Cardiac muscle cell (in vitro differentiated cells and primary cell): ENCODE measurements around the gene WDR82. TPM values are rescaled to one million over a fixed set of nuclear protein-coding genes. Genes with fewer than 3 reads are reported as not detected.

ENCODE experiments used
- DNase-seq, 2 donors: peaks; one replicate each; pipeline versions ENCODE4 v3.0.0 to v3.0.0-alpha.2; 2010 to 2017; ENCODE audit warnings: low read depth in 1 of 2, low spot score in 1 of 2
- H3K27ac ChIP-seq: fragments of 200-600 bp; sonication (generic); 2 replicates; pipeline ENCODE4 v1.5.1; 2016
- H3K27me3 ChIP-seq: fragments of 200-600 bp; sonication (generic); 2 replicates; pipeline ENCODE4 v1.6.0; 2016; ENCODE audit warnings: control low read depth
- H3K36me3 ChIP-seq: fragments of 200-600 bp; sonication (generic); 2 replicates; pipeline ENCODE4 v1.5.1; 2016; ENCODE audit warnings: control low read depth
- H3K4me1 ChIP-seq: fragments of 200-600 bp; sonication (generic); 2 replicates; pipeline ENCODE4 v1.8.1; 2017; ENCODE audit warnings: low read depth, mild to moderate bottlenecking, mixed run types
- H3K4me3 ChIP-seq: fragments of 200-600 bp; sonication (generic); 2 replicates; pipeline ENCODE4 v1.5.1; 2016; ENCODE audit warnings: mild to moderate bottlenecking
- H3K9me3 ChIP-seq: fragments of 200-600 bp; sonication (generic); 2 replicates; pipeline ENCODE4 v1.5.1; 2017; ENCODE audit warnings: low read depth, mild to moderate bottlenecking, control low read depth
- polyA plus RNA-seq: library from polyadenylated mRNA; unstranded; fragments of >200 nt; fragmentation: Nextera tagmentation; extraction: Ambion mirVana; gene quantifications from 2 replicates; pipeline ENCODE4 v1.2.1, GENCODE V29; 2016
- total RNA-seq: library from RNA; depleted of rRNA; stranded (reverse); fragments of >200 nt; gene quantifications from 2 replicates; pipeline ENCODE4 v1.2.3, GENCODE V29; 2016
- TF ChIP-seq, protein P1 (sequence below): IDR thresholded peaks from 2 replicates; pipeline ENCODE4 v1.5.1; 2012; ENCODE audit warnings: low read depth, mild to moderate bottlenecking, low read length

Gene WDR82
- total and polyA plus RNA-seq, 2 experiments from 2014 or later: 30.7 to 35.4 TPM

DNA sequence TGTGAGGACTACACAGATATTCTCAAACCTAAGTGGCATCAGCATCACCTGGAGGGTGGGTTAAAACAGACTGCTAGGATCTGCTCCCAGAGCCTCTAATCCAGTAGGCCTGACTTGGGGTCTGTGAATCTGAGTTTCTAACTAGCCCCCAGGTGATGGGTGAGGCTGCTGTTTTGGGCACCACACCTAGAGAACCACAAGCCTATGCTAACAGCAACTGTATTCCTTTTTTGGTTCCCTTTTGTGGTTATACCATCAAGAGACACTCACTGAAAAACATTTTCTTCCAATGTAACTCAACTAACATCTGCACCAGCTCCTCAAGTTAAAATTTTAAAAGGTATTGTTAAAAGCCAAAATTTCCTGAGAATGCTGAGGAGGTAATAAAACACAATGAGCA is 16.0 kb downstream of the WDR82 start:
- Histone ChIP-seq H3K27me3 (no peaks in the 10 kb centered on the region), H3K9me3 (no peaks in the 10 kb centered on the region), H3K4me1 (no peaks in the 10 kb centered on the region), H3K36me3 (peaks cover 80% of the 10 kb centered on the region), H3K27ac (no peak overlapping the region), H3K4me3 (no peak overlapping the region)
- TF ChIP-seq, protein P1, sequence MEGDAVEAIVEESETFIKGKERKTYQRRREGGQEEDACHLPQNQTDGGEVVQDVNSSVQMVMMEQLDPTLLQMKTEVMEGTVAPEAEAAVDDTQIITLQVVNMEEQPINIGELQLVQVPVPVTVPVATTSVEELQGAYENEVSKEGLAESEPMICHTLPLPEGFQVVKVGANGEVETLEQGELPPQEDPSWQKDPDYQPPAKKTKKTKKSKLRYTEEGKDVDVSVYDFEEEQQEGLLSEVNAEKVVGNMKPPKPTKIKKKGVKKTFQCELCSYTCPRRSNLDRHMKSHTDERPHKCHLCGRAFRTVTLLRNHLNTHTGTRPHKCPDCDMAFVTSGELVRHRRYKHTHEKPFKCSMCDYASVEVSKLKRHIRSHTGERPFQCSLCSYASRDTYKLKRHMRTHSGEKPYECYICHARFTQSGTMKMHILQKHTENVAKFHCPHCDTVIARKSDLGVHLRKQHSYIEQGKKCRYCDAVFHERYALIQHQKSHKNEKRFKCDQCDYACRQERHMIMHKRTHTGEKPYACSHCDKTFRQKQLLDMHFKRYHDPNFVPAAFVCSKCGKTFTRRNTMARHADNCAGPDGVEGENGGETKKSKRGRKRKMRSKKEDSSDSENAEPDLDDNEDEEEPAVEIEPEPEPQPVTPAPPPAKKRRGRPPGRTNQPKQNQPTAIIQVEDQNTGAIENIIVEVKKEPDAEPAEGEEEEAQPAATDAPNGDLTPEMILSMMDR: no peak
- DNase-seq: no peak

DNA sequence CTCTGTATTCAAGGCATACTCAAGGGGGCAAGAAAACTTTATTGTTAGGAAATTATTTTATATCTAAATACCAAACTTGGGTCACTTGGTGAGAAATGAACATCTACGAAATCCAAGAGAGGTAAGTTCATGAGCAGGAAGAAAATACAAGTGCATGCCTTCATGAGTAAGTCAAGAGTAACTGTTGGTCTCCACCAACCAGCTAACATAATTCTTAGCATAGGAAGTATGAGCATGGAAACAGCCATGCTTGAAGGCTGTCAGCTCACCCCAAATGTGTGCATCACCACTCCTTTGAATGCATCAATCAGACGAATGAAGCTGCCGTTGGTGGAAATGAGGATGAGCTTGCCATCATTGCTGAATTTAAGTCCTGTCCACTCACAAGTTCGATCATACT is 19.0 kb downstream of the WDR82 start:
- no peak overlapping the region for H3K27ac ChIP-seq
- TF ChIP-seq, protein P1: no peak
- H3K36me3 ChIP-seq: peaks cover 85% of the 10 kb centered on the region
- no peaks in the 10 kb centered on the region for H3K27me3 ChIP-seq
- no peaks in the 10 kb centered on the region for H3K9me3 ChIP-seq
- H3K4me3 ChIP-seq: no peak overlapping the region
- no peaks in the 10 kb centered on the region for H3K4me1 ChIP-seq
- DNase-seq: no peak

DNA sequence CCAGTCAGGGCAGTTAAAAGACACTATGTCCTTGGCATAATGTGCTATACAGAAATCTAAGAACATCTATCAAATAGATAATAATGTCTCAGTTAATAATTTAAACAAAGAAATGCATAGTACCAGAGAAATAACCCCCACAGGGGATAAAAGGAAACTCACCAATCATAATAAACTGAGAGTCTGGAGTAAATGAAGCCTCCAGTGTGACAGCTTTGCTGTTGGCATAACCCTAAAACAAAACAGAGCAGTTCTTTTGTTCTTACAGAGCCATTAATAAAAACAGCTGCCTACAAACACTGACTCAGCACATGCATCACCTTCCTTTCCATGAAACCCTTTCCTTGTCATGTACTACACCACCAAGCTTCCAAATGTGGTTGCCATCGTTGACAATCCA is 19.4 kb downstream of the WDR82 start:
- Histone ChIP-seq H3K36me3 (peaks cover 85% of the 10 kb centered on the region), H3K9me3 (no peaks in the 10 kb centered on the region), H3K27me3 (no peaks in the 10 kb centered on the region), H3K27ac (no peak overlapping the region), H3K4me3 (no peak overlapping the region), H3K4me1 (no peaks in the 10 kb centered on the region)
- DNase-seq: peak in 1 of 2 donors; percentile 43
- TF ChIP-seq, protein P1: no peak

DNA sequence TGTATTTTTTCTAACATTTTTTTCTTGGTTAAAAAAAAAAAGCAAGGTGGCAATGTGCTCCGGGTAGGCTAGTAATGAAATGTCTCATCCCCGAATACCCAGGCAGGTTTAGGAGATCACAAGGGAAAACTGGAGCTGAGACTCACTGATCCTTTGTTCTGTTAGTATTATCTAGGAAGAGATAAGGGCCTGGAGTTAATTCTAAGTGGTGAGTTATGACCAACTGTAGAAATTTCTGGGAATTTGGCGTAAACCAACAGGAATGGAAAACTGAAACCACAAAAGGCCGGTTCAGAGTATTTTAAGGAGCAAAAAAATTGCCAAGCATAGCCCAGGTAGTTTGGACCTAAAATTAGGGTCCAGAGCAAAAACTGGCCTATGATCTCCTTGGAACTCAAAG is 20.5 kb downstream of the WDR82 start:
- Histone ChIP-seq H3K4me1 (no peaks in the 10 kb centered on the region), H3K4me3 (no peak overlapping the region), H3K27ac (no peak overlapping the region), H3K36me3 (peaks cover 93% of the 10 kb centered on the region), H3K9me3 (no peaks in the 10 kb centered on the region), H3K27me3 (no peaks in the 10 kb centered on the region)
- TF ChIP-seq, protein P1: no peak
- peak in 1 of 2 donors; percentile 62 for DNase-seq

DNA sequence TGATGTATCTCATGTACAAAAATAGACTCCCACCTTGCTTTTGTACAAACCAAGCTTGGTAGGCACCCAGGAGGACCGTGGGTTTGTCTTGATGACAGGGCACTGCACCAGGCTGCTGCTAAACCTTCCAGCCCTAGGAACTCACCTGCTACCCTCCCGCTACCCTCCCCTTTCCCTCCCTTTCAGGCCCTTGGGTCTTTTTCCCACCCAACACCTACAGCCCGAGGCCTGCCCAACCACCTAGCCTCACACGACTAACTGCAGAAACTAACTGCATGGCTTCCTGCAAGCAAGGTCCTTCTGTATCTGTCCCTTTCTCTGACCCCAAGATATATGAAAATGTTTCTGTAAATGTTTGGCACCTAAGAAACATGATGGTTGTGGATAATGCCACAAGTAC is 21.8 kb downstream of the WDR82 start:
- DNase-seq: no peak
- H3K36me3 ChIP-seq: peaks cover 84% of the 10 kb centered on the region
- TF ChIP-seq, protein P1: no peak

DNA sequence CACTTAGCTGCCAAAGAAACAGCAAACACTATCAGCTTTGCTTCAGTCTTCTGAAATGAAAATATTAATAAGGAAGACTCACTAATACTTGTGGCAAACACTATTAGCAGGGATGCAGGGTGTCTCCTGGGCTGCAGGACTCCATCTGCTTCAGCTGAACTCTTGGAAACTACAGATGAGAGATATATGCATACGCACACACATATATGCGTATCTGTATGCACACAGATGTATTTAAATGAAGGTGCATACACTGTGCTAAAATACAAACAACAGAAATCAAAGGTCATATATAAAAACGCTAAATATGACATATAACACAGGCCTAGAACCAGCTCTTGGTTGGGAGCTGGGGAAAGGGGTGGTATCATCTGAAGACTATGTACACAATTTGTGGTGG is 22.3 kb downstream of the WDR82 start:
- H3K9me3 ChIP-seq: no peaks in the 10 kb centered on the region
- no peak overlapping the region for H3K4me3 ChIP-seq
- H3K4me1 ChIP-seq: no peaks in the 10 kb centered on the region
- TF ChIP-seq, protein P1: no peak
- H3K36me3 ChIP-seq: peaks cover 82% of the 10 kb centered on the region
- H3K27ac ChIP-seq: no peak overlapping the region
- H3K27me3 ChIP-seq: no peaks in the 10 kb centered on the region
- DNase-seq: no peak

More for the DNA sequence above, 21.8 kb downstream of the WDR82 start:
- Histone ChIP-seq H3K4me3 (no peak overlapping the region), H3K9me3 (no peaks in the 10 kb centered on the region), H3K27ac (no peak overlapping the region), H3K4me1 (no peaks in the 10 kb centered on the region), H3K27me3 (no peaks in the 10 kb centered on the region)
